Activated gamma-delta T cell (primary cell): ENCODE results near the gene NOTCH2.

Source experiments
- DNase-seq: peaks from one replicate; lab custom pipeline; 2025; lab: John Stamatoyannopoulos, UW

The NOTCH2 gene

DNA sequence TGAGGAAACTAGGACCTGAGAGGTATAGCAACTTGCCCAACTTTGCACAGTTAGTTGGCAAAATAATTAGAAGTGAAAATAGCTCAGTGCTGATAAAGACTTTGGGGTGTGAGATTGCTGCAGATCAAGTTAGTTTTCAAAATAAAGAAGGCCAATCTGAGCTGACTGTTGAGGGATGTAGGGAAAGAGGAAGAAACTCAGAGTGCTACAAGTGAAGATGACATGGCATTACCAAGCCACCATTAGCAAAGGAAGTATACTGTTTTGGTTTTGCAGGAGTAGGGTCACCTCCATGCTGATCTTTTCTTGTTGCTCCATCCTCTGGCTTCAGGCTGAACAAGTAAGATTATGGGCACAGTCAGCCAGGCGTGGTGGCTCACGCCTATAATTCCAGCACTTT lies 94.5 kb downstream of the NOTCH2 start:
- no peak for DNase-seq

GRCh38 chr1:119974013-119974412 lies 95.4 kb downstream of the NOTCH2 start:
- no peak for DNase-seq

GRCh38 chr1:119971710-119972570 lies 97.5 kb downstream of the NOTCH2 start:
- no peak for DNase-seq

GRCh38 chr1:119968601-119969000 lies 100.9 kb downstream of the NOTCH2 start:
- DNase-seq: no peak

- no peak for DNase-seq
Measured at GRCh38 chr1:119968068-119968492, 101.4 kb downstream of the NOTCH2 start.

DNA sequence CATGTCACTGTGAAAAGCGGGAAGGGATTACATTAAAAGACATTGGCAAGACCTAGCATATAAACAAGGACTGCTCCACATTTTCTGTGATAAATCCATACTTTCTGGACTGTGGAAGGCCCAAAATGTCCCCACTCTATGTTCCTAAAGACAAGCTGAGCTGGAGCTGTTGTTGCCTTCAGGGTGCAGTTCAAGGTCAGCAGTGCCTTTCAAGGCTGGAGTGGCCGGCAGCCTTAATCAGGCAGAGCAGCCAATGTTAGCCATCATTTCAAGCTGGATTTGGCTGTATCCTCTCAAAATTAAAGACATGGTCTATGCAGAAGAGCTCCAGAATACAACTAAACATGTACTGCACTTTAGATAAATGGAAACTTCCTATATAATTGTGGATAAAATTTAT lies 102.8 kb downstream of the NOTCH2 start:
- DNase-seq: no peak

DNA sequence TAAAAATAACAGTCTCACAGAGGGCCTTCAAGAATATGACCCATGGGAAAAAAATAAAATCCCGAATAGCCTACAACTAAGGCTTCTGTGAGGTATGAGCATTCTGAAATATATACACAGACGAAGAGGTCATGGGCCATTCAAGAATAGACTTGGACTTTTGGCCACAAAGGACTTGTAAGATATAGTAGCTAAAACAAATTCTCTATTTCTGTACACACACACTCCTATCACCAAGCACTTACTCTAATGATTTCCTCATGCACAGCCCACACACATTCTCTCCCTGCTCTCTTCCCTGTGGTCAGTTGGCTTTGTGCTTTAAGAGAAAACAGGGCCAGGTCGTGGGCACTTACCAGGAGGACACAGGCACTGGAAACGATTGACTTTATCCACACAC lies 103.4 kb downstream of the NOTCH2 start:
- no peak for DNase-seq

DNA sequence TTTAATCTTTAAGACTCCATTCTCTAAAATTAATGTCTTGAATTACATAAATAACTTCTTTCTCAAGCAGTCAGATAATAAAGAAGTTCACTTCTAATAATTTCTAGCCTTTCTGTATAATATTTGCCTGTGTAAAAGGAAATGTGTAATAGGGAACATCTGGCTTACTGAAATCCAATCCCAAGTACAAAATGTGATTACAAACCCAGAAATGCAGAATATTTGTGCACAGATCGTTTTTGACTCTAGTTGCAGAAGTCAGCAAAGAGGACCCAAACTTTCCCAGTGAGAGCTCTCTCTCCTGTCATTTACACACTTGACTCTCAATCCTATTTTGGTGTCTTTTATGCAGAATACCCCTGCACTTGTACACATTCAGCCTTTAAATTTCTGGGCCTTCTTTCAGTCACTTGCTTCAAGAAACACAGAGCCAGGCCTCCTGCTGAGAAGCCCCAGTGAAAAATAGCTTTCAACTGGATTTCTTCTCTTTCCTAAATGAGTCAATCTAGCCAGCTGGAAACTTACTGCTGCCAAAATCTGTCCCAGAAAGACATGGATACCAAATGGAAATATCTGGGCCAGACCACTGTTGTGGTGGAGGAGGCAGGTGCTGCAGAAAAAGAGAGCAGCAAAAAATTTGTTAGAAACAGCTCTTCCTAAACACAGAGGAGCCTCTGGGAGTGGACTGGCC lies 104.6 kb downstream of the NOTCH2 start:
- no peak for DNase-seq

GRCh38 chr1:119962296-119962968 lies 107.0 kb downstream of the NOTCH2 start:
- DNase-seq: no peak

DNA sequence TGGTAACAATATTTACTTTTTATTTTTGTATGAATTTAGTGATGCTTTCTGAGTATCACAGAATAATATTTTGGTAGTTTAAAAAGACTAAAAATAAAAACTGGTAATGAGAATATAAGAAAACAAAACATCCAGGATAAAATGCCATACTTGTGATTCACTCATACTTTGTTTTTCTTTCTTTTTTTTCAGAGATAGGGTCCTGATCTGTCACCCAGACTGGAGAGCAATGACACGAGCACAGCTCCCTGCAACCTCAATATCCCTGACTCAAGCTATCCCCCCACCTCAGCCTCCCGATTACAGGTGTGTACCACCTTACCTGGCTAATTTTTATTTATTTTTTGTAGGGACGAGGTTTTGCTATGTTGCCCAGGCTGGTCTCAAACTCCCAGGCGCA lies 109.0 kb downstream of the NOTCH2 start:
- DNase-seq: no peak

DNA sequence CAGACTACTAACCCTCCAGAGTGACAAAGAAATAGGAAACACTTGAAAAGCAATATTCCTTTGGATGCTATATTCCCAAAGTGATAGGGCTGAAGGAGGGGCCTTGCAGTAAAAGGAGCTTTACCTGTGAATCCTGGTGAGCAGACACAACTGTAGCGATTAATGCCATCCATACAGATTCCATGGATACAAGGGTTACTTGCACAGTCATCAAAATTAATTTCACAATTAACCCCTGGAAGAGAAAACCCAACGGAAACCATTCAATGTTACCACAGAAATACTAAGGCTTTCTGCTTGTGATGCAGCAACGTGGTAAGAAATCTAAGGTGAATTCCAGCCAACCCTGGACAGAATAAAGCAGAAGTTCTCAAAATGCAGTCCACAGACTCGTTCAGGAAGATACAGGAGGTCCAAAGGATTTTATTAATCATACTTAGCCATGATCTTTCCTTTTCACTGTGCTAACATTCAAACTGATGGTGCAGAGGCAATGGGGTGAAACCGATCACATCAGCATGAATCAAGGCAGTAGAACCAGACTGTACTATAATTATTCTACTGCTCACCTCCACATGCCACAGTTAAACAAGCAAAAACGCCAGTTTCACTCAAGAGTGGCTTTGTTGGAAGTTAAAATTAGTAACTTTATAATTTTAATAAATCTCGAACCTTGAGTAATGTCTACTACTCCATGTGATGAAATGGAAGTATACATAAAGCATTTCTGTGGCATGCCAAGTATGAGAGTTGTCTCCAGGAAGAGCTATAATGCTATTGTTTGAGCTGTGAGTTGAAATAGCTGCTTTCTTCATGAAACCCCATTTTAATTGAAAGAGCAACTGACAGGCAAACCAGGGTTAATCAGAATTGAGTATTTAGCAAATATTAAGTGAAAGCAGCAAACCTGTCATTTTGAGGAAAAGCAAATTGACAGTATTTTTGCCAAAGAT lies 109.9 kb downstream of the NOTCH2 start:
- no peak for DNase-seq

GRCh38 chr1:119958223-119958622 lies 111.2 kb downstream of the NOTCH2 start:
- no peak for DNase-seq

DNA sequence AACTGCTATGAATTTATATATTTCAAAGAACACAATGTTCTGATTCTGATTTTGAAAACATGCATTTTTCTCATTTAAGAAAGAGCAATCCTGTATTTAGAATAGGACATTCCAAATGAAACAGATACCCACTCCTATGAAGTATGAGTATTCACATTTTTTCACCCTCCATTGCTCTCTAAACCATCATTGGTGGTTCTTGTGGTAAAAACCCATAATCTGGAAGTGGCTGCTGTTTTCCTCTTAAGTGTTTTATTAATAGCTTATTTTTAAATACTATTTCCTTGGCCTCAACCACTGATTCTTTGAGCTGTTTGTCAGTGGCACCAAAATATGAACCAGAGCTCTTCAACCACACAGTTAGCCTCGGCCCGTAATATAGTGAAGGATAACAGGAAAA lies 113.2 kb downstream of the NOTCH2 start:
- no peak for DNase-seq

DNA sequence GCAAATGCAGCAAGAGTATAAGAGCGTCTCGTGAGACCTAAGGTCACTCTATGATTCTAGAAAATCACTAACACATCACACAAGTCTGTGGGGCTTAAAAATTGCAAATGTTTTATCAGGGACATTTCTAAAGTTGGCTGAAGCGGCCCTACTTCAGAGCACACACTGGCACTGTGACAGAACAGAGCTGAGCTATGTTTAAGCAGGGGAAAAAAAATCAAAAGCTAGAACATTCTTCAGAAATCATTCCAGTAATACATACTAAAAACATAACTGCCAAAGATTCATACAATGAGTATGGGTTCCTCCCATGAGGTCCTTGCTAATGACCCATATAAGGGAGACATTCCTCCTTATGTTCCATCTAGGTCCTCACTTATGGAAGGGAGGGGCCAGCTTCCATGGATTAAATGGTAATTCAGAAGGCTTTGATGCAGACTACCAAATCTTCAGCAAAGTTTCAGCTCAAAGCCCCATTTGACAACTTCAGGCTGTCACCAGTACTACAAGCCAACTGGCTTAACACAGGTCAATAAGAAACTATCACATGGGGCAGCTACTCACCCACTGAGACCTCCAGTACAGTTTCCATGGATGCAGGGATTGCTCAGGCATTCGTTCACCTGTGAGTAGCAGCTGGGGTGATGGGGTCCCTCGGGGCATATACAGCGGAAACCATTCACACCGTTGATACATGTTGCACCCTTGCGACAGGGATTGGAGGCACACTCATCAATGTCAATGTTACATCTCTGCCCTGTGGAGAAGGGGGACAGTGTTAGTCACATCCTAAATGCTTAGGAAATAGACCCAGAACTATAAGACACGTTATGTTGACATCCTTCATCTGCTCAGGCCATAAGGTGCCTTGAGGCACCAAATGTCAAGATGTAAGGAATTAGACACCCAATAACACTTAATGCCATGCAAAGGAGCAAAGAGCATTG lies 114.7 kb downstream of the NOTCH2 start:
- no peak for DNase-seq

- no peak for DNase-seq
Measured at GRCh38 chr1:119953266-119953998, 116.0 kb downstream of the NOTCH2 start.

DNA sequence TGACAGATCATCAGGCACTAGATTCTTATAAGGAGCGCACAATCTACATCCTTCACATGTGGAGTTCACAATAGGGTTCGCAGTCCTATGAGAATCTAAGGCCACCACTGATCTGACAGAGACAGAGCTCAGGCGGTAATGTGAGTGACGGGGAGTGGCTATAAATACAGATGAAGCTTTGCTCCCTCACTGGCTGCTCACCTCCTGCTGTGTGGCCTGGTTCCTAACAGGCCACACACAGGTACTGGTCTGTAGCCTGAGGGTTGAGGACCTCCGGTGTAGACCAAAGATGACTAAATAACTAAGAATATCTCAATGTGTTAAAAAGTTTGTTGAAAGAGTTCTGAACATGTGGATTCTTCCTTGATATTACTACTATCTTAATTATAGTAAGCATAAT lies 117.0 kb downstream of the NOTCH2 start:
- DNase-seq: no peak

- DNase-seq: no peak
Measured at GRCh38 chr1:119948342-119949214, 120.9 kb downstream of the NOTCH2 start.

- DNase-seq: no peak
Measured at GRCh38 chr1:119947468-119947867, 122.0 kb downstream of the NOTCH2 start.

GRCh38 chr1:119946724-119947123 lies 122.7 kb downstream of the NOTCH2 start:
- no peak for DNase-seq
